ENCODE measurements around the gene PRPF6.
A peak's percentile ranks its signal among the peaks of the same experiment; 100 is the strongest.

Gene PRPF6

GRCh38 chr20:64077876-64078551, 97.1 kb downstream of the PRPF6 start:
- H3K4me3 ChIP-seq (ENCODE audit: low read length): no peak overlapping the region
- TF ChIP-seq CTCF (IDR thresholded peaks at IDR 0.05; ENCODE audit: insufficient read depth, low read depth, low read length, missing control alignments): no peak
- no peak for DNase-seq (ENCODE audit: low read depth)

GRCh38 chr20:64078934-64079272, 98.0 kb downstream of the PRPF6 start:
- no peak for DNase-seq (ENCODE audit: low read depth)
- peak overlapping the region; percentile 60 for H3K4me3 ChIP-seq (ENCODE audit: low read length)
- no peak for TF ChIP-seq CTCF (IDR thresholded peaks at IDR 0.05; ENCODE audit: insufficient read depth, low read depth, low read length, missing control alignments)

GRCh38 chr20:64079273-64080012, 98.5 kb downstream of the PRPF6 start, which contains the start of gene RGS19:
Gene RGS19, minus strand, starts transcription at chr20:64079518. Its CDS starts 2,632 bp downstream, at chr20:64076886.
- peak; percentile 56 for DNase-seq (ENCODE audit: low read depth)

GRCh38 chr20:64080013-64080812, 99.3 kb downstream of the PRPF6 start, which contains the start of gene OPRL1:
Gene OPRL1, plus strand, starts transcription at chr20:64080082. Its CDS starts 12,639 bp downstream, at chr20:64092721.
- no peak for DNase-seq (ENCODE audit: low read depth)

More at GRCh38 chr20:64079273-64080012, 98.5 kb downstream of the PRPF6 start, which contains the start of gene RGS19:
- TF ChIP-seq CTCF (IDR thresholded peaks at IDR 0.05; ENCODE audit: insufficient read depth, low read depth, low read length, missing control alignments): no peak
- H3K4me3 ChIP-seq (ENCODE audit: low read length): peak within 1 kb of the TSS; percentile 60

GRCh38 chr20:64080813-64081623, 100.1 kb downstream of the PRPF6 start:
- DNase-seq (ENCODE audit: low read depth): no peak
- TF ChIP-seq CTCF (IDR thresholded peaks at IDR 0.05; ENCODE audit: insufficient read depth, low read depth, low read length, missing control alignments): no peak
- no peak overlapping the region for H3K4me3 ChIP-seq (ENCODE audit: low read length)

More at GRCh38 chr20:64080013-64080812, 99.3 kb downstream of the PRPF6 start, which contains the start of gene OPRL1:
- no peak for TF ChIP-seq CTCF (IDR thresholded peaks at IDR 0.05; ENCODE audit: insufficient read depth, low read depth, low read length, missing control alignments)
- H3K4me3 ChIP-seq (ENCODE audit: low read length): peak within 1 kb of the TSS; percentile 60

- no peak for TF ChIP-seq CTCF (IDR thresholded peaks at IDR 0.05; ENCODE audit: insufficient read depth, low read depth, low read length, missing control alignments)
- no peak for DNase-seq (ENCODE audit: low read depth)
- H3K4me3 ChIP-seq (ENCODE audit: low read length): no peak overlapping the region
Observed at GRCh38 chr20:64081624-64081964, 100.7 kb downstream of the PRPF6 start.

All from epithelial cell of esophagus (primary cell).